ENCODE results near the gene ANK3.

Gene ANK3

GRCh38 chr10:60376221-60377041, 13.2 kb downstream of the ANK3 start:
- DNase-seq, result no peak

GRCh38 chr10:60375293-60376004, 14.2 kb downstream of the ANK3 start:
- no peak for DNase-seq

GRCh38 chr10:60374836-60375235, 14.8 kb downstream of the ANK3 start:
- peak in 1 of 2 donors; percentile 3 for DNase-seq

GRCh38 chr10:60372436-60372835, 17.2 kb downstream of the ANK3 start:
- no peak for DNase-seq

- DNase-seq, result no peak
Measured at GRCh38 chr10:60369547-60369930, 20.1 kb downstream of the ANK3 start.

- DNase-seq, result no peak
Measured at GRCh38 chr10:60368875-60369546, 20.7 kb downstream of the ANK3 start.

- no peak for DNase-seq
Measured at GRCh38 chr10:60367901-60368300, 21.8 kb downstream of the ANK3 start.

- DNase-seq, result no peak
Measured at GRCh38 chr10:60367431-60367830, 22.2 kb downstream of the ANK3 start.

GRCh38 chr10:60367024-60367423, 22.7 kb downstream of the ANK3 start:
- no peak for DNase-seq

- DNase-seq, result no peak
Measured at GRCh38 chr10:60363187-60363586, 26.5 kb downstream of the ANK3 start.

- no peak for DNase-seq
Measured at GRCh38 chr10:60362461-60362860, 27.2 kb downstream of the ANK3 start.

- no peak for DNase-seq
Measured at GRCh38 chr10:60359066-60359465, 30.6 kb downstream of the ANK3 start.

GRCh38 chr10:60358282-60358681, 31.4 kb downstream of the ANK3 start:
- DNase-seq, result no peak

- no peak for DNase-seq
Measured at GRCh38 chr10:60353519-60354258, 36.0 kb downstream of the ANK3 start.

- DNase-seq, result no peak
Measured at GRCh38 chr10:60352105-60352504, 37.6 kb downstream of the ANK3 start.

- no peak for DNase-seq
Measured at GRCh38 chr10:60351191-60351853, 38.4 kb downstream of the ANK3 start.

GRCh38 chr10:60350400-60350799, 39.3 kb downstream of the ANK3 start:
- no peak for DNase-seq

GRCh38 chr10:60349426-60349825, 40.2 kb downstream of the ANK3 start:
- DNase-seq, result no peak

- DNase-seq, result no peak
Measured at GRCh38 chr10:60348982-60349381, 40.7 kb downstream of the ANK3 start.

GRCh38 chr10:60347270-60347669, 42.4 kb downstream of the ANK3 start:
- no peak for DNase-seq

- DNase-seq, result no peak
Measured at GRCh38 chr10:60346661-60347060, 43.0 kb downstream of the ANK3 start.

- no peak for DNase-seq
Measured at GRCh38 chr10:60343254-60343653, 46.4 kb downstream of the ANK3 start.

Data from inflammatory macrophage (primary cell).